Neural cell (in vitro differentiated cells): ENCODE measurements around the gene NRCAM. TPM values are rescaled to one million over a fixed set of nuclear protein-coding genes. Genes with fewer than 3 reads are reported as not detected.

Experiments used
- H2AFZ ChIP-seq: fragments of 200-600, 300-800 bp; sonication (generic), shearing (Covaris generic); 2 replicates; pipeline ENCODE4 v1.6.0; 2014; ENCODE audit warnings: low read depth, mild to moderate bottlenecking, antibody characterized with exemption, low read length, moderate library complexity
- H3F3A ChIP-seq: fragments of 200-600 bp; shearing (Covaris generic); 2 replicates; pipeline ENCODE4 v1.6.1; 2016; ENCODE audit warnings: mild to moderate bottlenecking, moderate library complexity, mixed read lengths, antibody characterized with exemption, low read length; ENCODE audit not compliant: insufficient read depth, poor library complexity, severe bottlenecking
- H3K27ac ChIP-seq: fragments of 200-600, 300-800 bp; sonication (generic), shearing (Covaris generic); 2 replicates; pipeline ENCODE4 v1.5.1; 2014; ENCODE audit warnings: mild to moderate bottlenecking, low read length, moderate library complexity
- H3K27me3 ChIP-seq: fragments of 300-800, 200-600 bp; sonication (generic), shearing (Covaris generic); 2 replicates; pipeline ENCODE4 v1.6.0; 2014; ENCODE audit warnings: mild to moderate bottlenecking, low read depth, low read length, moderate library complexity; ENCODE audit not compliant: insufficient read depth
- H3K36me3 ChIP-seq: fragments of 300-800, 200-600 bp; sonication (generic), shearing (Covaris generic); 2 replicates; pipeline ENCODE4 v1.5.1; 2014; ENCODE audit warnings: mild to moderate bottlenecking, antibody characterized with exemption, low read length, moderate library complexity; ENCODE audit not compliant: insufficient read depth
- H3K4me2 ChIP-seq: fragments of 300-800, 200-600 bp; sonication (generic), shearing (Covaris generic); 2 replicates; pipeline ENCODE4 v1.6.0; 2014; ENCODE audit warnings: mild to moderate bottlenecking, low read length
- H3K4me3 ChIP-seq: fragments of 300-800, 200-600 bp; sonication (generic), shearing (Covaris generic); 2 replicates; pipeline ENCODE4 v1.5.1; 2014; ENCODE audit warnings: mild to moderate bottlenecking, low read length, moderate library complexity
- H3K79me2 ChIP-seq: fragments of 200-600 bp; shearing (Covaris generic); replicated peaks from 2 replicates; pipeline ENCODE4 v1.6.0; 2014; ENCODE audit warnings: mild to moderate bottlenecking, low read length, moderate library complexity; ENCODE audit not compliant: insufficient read depth
- H3K9ac ChIP-seq: fragments of 300-800, 200-600 bp; sonication (generic), shearing (Covaris generic); 2 replicates; pipeline ENCODE4 v1.6.1; 2016; ENCODE audit warnings: mild to moderate bottlenecking, low read length, mixed read lengths
- H3K9me2 ChIP-seq: fragments of 200-600 bp; shearing (Covaris generic); 2 replicates; pipeline ENCODE4 v1.6.1; 2016; ENCODE audit warnings: mild to moderate bottlenecking, low read length, mixed read lengths; ENCODE audit not compliant: insufficient read depth
- H3K9me3 ChIP-seq: fragments of 200-600, 300-800 bp; sonication (generic), shearing (Covaris generic); 2 replicates; pipeline ENCODE4 v1.6.1; 2016; ENCODE audit warnings: mild to moderate bottlenecking, mixed run types, low read length, moderate library complexity, mixed read lengths
- H4K20me1 ChIP-seq: fragments of 200-600 bp; shearing (Covaris generic); 2 replicates; pipeline ENCODE4 v1.6.1; 2016; ENCODE audit warnings: mild to moderate bottlenecking, mixed run types; ENCODE audit not compliant: insufficient read depth
- CTCF ChIP-seq: fragments of 450-650 bp; IDR thresholded peaks from 2 replicates; pipeline ENCODE4 v1.5.1; 2014; ENCODE audit warnings: antibody characterized with exemption, mild to moderate bottlenecking, moderate library complexity; ENCODE audit not compliant: poor library complexity, severe bottlenecking
- EP300 ChIP-seq: fragments of 450-650 bp; conservative IDR thresholded peaks from 2 replicates; pipeline ENCODE4 v1.6.1; 2014; ENCODE audit warnings: antibody characterized with exemption, mild to moderate bottlenecking, moderate library complexity; ENCODE audit not compliant: poor library complexity, severe bottlenecking
- EZH2 ChIP-seq: fragments of 200-600, 300-800 bp; shearing (Covaris generic), sonication (generic); IDR thresholded peaks from 2 replicates; pipeline ENCODE4 v1.6.1; 2014; ENCODE audit warnings: antibody characterized with exemption, low read length, borderline replicate concordance, mild to moderate bottlenecking; ENCODE audit not compliant: insufficient read depth, poor library complexity, severe bottlenecking
- MXI1 ChIP-seq: fragments of 450-650 bp; conservative IDR thresholded peaks from 2 replicates; pipeline ENCODE4 v1.6.1; 2014; ENCODE audit warnings: antibody characterized with exemption, mild to moderate bottlenecking; ENCODE audit not compliant: poor library complexity, severe bottlenecking
- POLR2AphosphoS5 ChIP-seq: IDR thresholded peaks from 2 replicates; pipeline ENCODE4 v1.6.1; 2012
- RAD21 ChIP-seq: fragments of 450-650 bp; conservative IDR thresholded peaks from 2 replicates; pipeline ENCODE4 v1.6.1; 2014; ENCODE audit warnings: antibody characterized with exemption, mild to moderate bottlenecking, moderate library complexity
- REST ChIP-seq: IDR thresholded peaks from 2 replicates; pipeline ENCODE4 v1.6.1; 2012; ENCODE audit warnings: borderline replicate concordance
- SMC3 ChIP-seq: fragments of 450-650 bp; conservative IDR thresholded peaks from 2 replicates; pipeline ENCODE4 v1.6.1; 2014; ENCODE audit warnings: antibody characterized with exemption, mild to moderate bottlenecking, moderate library complexity; ENCODE audit not compliant: poor library complexity
- TAF1 ChIP-seq: IDR thresholded peaks from 2 replicates; pipeline ENCODE4 v1.6.1; 2012; ENCODE audit warnings: low read depth
- polyA plus RNA-seq: library from polyadenylated mRNA; depleted of rRNA; stranded (reverse); fragments of >200 nt; gene quantifications from 2 replicates; pipeline ENCODE4 v1.2.3, GENCODE V29; 2014

NRCAM gene
- polyA plus RNA-seq, 1 donor from 2014 or later = 90.9 TPM

GRCh38 chr7:108459922-108460551, 3.8 kb upstream of the NRCAM start:
- H3K27me3 ChIP-seq = no peaks in the 10 kb centered on the region
- H3K9me3 ChIP-seq = no peaks in the 10 kb centered on the region
- H3F3A ChIP-seq = no peaks in the 10 kb centered on the region
- no peak overlapping the region for H3K9ac ChIP-seq
- no peaks in the 10 kb centered on the region for H3K9me2 ChIP-seq
- H3K27ac ChIP-seq = no peak overlapping the region
- no peak for TF ChIP-seq EZH2
- TF ChIP-seq EP300 = peak; percentile 30
- peak; percentile 79 for TF ChIP-seq RAD21
- peak; percentile 89 for TF ChIP-seq SMC3
- TF ChIP-seq TAF1 = no peak
- no peak for TF ChIP-seq REST
- TF ChIP-seq CTCF = peak; percentile 83
- TF ChIP-seq MXI1 = peak; percentile 59
- TF ChIP-seq POLR2AphosphoS5 = no peak
- no peaks in the 10 kb centered on the region for H4K20me1 ChIP-seq
- no peak overlapping the region for H3K4me3 ChIP-seq
- H3K4me2 ChIP-seq = no peak overlapping the region
- H2AFZ ChIP-seq = no peak overlapping the region
- no peaks in the 10 kb centered on the region for H3K36me3 ChIP-seq
- no peaks in the 10 kb centered on the region for H3K79me2 ChIP-seq

- Histone ChIP-seq H3K9ac (no peak overlapping the region), H3K4me2 (no peak overlapping the region), H3K9me3 (no peaks in the 10 kb centered on the region), H4K20me1 (no peaks in the 10 kb centered on the region), H3F3A (no peaks in the 10 kb centered on the region), H3K27ac (no peak overlapping the region), H3K79me2 (peaks cover 16% of the 10 kb centered on the region), H3K9me2 (no peaks in the 10 kb centered on the region), H3K36me3 (no peaks in the 10 kb centered on the region), H3K27me3 (no peaks in the 10 kb centered on the region), H3K4me3 (no peak overlapping the region), H2AFZ (no peak overlapping the region)
- TF ChIP-seq RAD21 = no peak
- TF ChIP-seq REST = no peak
Measured at GRCh38 chr7:108457871-108458270, 1.6 kb upstream of the NRCAM start.
